A673 (cell line): ENCODE results near the gene CDK14. TPM values are rescaled to one million over a fixed set of nuclear protein-coding genes. Genes with fewer than 3 reads are reported as not detected.

Experiments used
- BruUV-seq: library from RNA; stranded (reverse); fragments of 400-500 nt; replicated peaks from 2 replicates; lab custom pipeline; 2021; lab: Mats Ljungman, UMichigan
- CTCF ChIA-PET: fragments of 300-600 bp; sonication (Branson Sonifier 250); formaldehyde crosslinking; loops from one replicate; lab custom pipeline; 2022; ENCODE audit warnings: antibody characterized with exemption; lab: Charles Lee
- POLR2A ChIA-PET: fragments of 300-600 bp; sonication (Branson Sonifier 250); formaldehyde crosslinking; loops from one replicate; lab custom pipeline; 2022; ENCODE audit warnings: antibody characterized with exemption; ENCODE audit not compliant: low non-redundant PET; lab: Charles Lee
- DNase-seq: peaks from one replicate; pipeline ENCODE4 v3.0.0-alpha.2; 2015; ENCODE audit warnings: low spot score
- H3K27ac ChIP-seq: fragments of 200-600 bp; sonication (generic); 2 replicates; pipeline ENCODE4 v1.5.1; 2016; ENCODE audit warnings: mixed run types, low read depth, mild to moderate bottlenecking, mixed read lengths, antibody characterized with exemption, low read length; ENCODE audit not compliant: poor library complexity, severe bottlenecking
- H3K27me3 ChIP-seq: fragments of 200-600 bp; sonication (generic); replicated peaks from 2 replicates; pipeline ENCODE4 v1.6.1; 2017; ENCODE audit warnings: mixed run types, low read depth, mild to moderate bottlenecking, mixed read lengths, antibody characterized with exemption, low read length; ENCODE audit not compliant: insufficient read depth, poor library complexity
- H3K36me3 ChIP-seq: fragments of 200-600 bp; sonication (generic); 2 replicates; pipeline ENCODE4 v1.6.1; 2016; ENCODE audit warnings: mixed run types, mild to moderate bottlenecking, mixed read lengths, antibody characterized with exemption, low read length; ENCODE audit not compliant: insufficient read depth, poor library complexity, severe bottlenecking
- H3K4me1 ChIP-seq: fragments of 200-600 bp; sonication (generic); 2 replicates; pipeline ENCODE4 v1.6.1; 2017; ENCODE audit warnings: mixed run types, mild to moderate bottlenecking, mixed read lengths, antibody characterized with exemption, low read length; ENCODE audit not compliant: insufficient read depth, poor library complexity, severe bottlenecking
- H3K4me3 ChIP-seq: fragments of 200-600 bp; sonication (generic); 2 replicates; pipeline ENCODE4 v1.5.1; 2016; ENCODE audit warnings: low read depth, mixed run types, mild to moderate bottlenecking, mixed read lengths, low read length; ENCODE audit not compliant: poor library complexity, severe bottlenecking
- H3K9me3 ChIP-seq: fragments of 200-600 bp; sonication (generic); 2 replicates; pipeline ENCODE4 v1.6.1; 2016; ENCODE audit warnings: mixed run types, low read depth, mild to moderate bottlenecking, mixed read lengths, antibody characterized with exemption, low read length; ENCODE audit not compliant: poor library complexity, severe bottlenecking
- CTCF ChIP-seq: fragments of 300-800, 200-600 bp; sonication (generic); conservative IDR thresholded peaks from 2 replicates; pipeline ENCODE4 v1.5.1; 2017; ENCODE audit warnings: low read depth, mild to moderate bottlenecking, antibody characterized with exemption, low read length, moderate library complexity, mixed read lengths
- EZH2 ChIP-seq: fragments of 200-600 bp; sonication (generic); IDR thresholded peaks from 2 replicates; pipeline ENCODE4 v1.6.1; 2017; ENCODE audit warnings: borderline replicate concordance, low read depth, mild to moderate bottlenecking, mixed read lengths, antibody characterized with exemption, low read length; ENCODE audit not compliant: poor library complexity, severe bottlenecking
- intact Hi-C: fragments of 100-400 bp; cut with micrococcal nuclease; formaldehyde crosslinking; loops from one replicate; pipeline ENCODE4 v1.10.0; 2022; ENCODE audit not compliant: unreplicated experiment
- total RNA-seq: library from RNA; stranded (reverse); gene quantifications from 2 replicates; pipeline ENCODE4 v1.2.3, GENCODE V29; 2021

CDK14 gene
- total RNA-seq, 1 experiment from 2014 or later, result 128 TPM

- BruUV-seq, result no TSS peak
- CTCF ChIA-PET, result no interaction called here
- no peak for TF ChIP-seq EZH2
Observed at GRCh38 chr7:90980545-90980944, 384.4 kb downstream of the CDK14 start.

GRCh38 chr7:90982228-90982627 lies 386.1 kb downstream of the CDK14 start:
- intact Hi-C loops, result no loop called here
- POLR2A ChIA-PET, result no interaction called here
- no peak for DNase-seq

More at GRCh38 chr7:90980545-90980944, 384.4 kb downstream of the CDK14 start:
- Histone ChIP-seq H3K27me3 (no peaks in the 10 kb centered on the region), H3K9me3 (peaks cover 38% of the 10 kb centered on the region), H3K4me1 (peaks cover 8% of the 10 kb centered on the region), H3K36me3 (peaks cover 22% of the 10 kb centered on the region), H3K27ac (no peak overlapping the region), H3K4me3 (no peak overlapping the region)
- no peak for DNase-seq
- intact Hi-C loops, result no loop called here
- POLR2A ChIA-PET, result no interaction called here

GRCh38 chr7:90984692-90985091 lies 388.6 kb downstream of the CDK14 start:
- CTCF ChIA-PET, result no interaction called here
- BruUV-seq, result no TSS peak
- H3K4me1 ChIP-seq, result peaks cover 22% of the 10 kb centered on the region

More at GRCh38 chr7:90982228-90982627, 386.1 kb downstream of the CDK14 start:
- Histone ChIP-seq H3K4me1 (peaks cover 15% of the 10 kb centered on the region), H3K4me3 (no peak overlapping the region), H3K9me3 (peaks cover 24% of the 10 kb centered on the region), H3K27ac (no peak overlapping the region), H3K27me3 (no peaks in the 10 kb centered on the region), H3K36me3 (peaks cover 13% of the 10 kb centered on the region)
- BruUV-seq, result no TSS peak
- TF ChIP-seq CTCF, result no peak
- no peak for TF ChIP-seq EZH2
- CTCF ChIA-PET, result no interaction called here

More at GRCh38 chr7:90984692-90985091, 388.6 kb downstream of the CDK14 start:
- intact Hi-C loops, result no loop called here
- no peak for DNase-seq
- H3K36me3 ChIP-seq, result peaks cover 10% of the 10 kb centered on the region
- no peaks in the 10 kb centered on the region for H3K27me3 ChIP-seq
- no peak overlapping the region for H3K27ac ChIP-seq
- peaks cover 17% of the 10 kb centered on the region for H3K9me3 ChIP-seq
- TF ChIP-seq CTCF (no peak), EZH2 (no peak)
- POLR2A ChIA-PET, result interaction anchor here (0.6 kb wide), 1 partner anchor 580 kb away, joined by 3 read pairs; no protein-coding TSS in a partner anchor
- H3K4me3 ChIP-seq, result no peak overlapping the region
